Measurements from ENCODE around the gene TMEM191C.
"Not testable (repeated sequence)": the region's sequence is repeated elsewhere in the genome, so short reads cannot be mapped to it uniquely, and the experiment has no call there.

GRCh38 chr22:21442646-21443045, 24.5 kb upstream of the TMEM191C start:
- not testable (repeated sequence) for TF ChIP-seq POLR2A, POU2F2, TAF1, POLR2AphosphoS5 (IDR thresholded peaks at IDR 0.05; ENCODE audit: low read depth, low read length)

Data from GM12891 (cell line).